WTC11 (cell line): Measurements from ENCODE around the gene NFIA. TPM values are rescaled to one million over a fixed set of nuclear protein-coding genes. Genes with fewer than 3 reads are reported as not detected.

Source experiments
- ATAC-seq: fragments of 200-7000 bp; cut with Tn5 transposase; 2 replicates; pipeline ENCODE4 v1.10.0; 2021; ENCODE audit warnings: mild to moderate bottlenecking, moderate library complexity
- CTCF ChIA-PET: fragments of 300-600 bp; sonication (Branson Sonifier 250); formaldehyde crosslinking; loops from one replicate; lab custom pipeline; 2021; ENCODE audit warnings: antibody characterized with exemption; lab: Charles Lee
- POLR2A ChIA-PET: fragments of 350-600 bp; sonication (Branson Sonifier 250); formaldehyde crosslinking; loops from one replicate; lab custom pipeline; 2021; ENCODE audit warnings: antibody characterized with exemption; lab: Charles Lee
- DNase-seq: peaks from one replicate; pipeline ENCODE4 v3.0.0; 2021; ENCODE audit warnings: low spot score
- H3K27ac Mint-ChIP-seq: 2 replicates; pipeline ENCODE4 v1.8.0; 2021; ENCODE audit warnings: mixed read lengths
- H3K27me3 Mint-ChIP-seq: 2 replicates; pipeline ENCODE4 v1.8.0; 2021; ENCODE audit warnings: low read depth, mild to moderate bottlenecking, moderate library complexity, mixed read lengths
- H3K36me3 Mint-ChIP-seq: 2 replicates; pipeline ENCODE4 v1.8.0; 2021; ENCODE audit warnings: mixed read lengths
- H3K4me1 Mint-ChIP-seq: 2 replicates; pipeline ENCODE4 v1.8.0; 2022; ENCODE audit warnings: mixed read lengths
- H3K4me3 Mint-ChIP-seq: 2 replicates; pipeline ENCODE4 v1.8.0; 2021; ENCODE audit warnings: mild to moderate bottlenecking, moderate library complexity, mixed read lengths
- H3K9me3 Mint-ChIP-seq: 2 replicates; pipeline ENCODE4 v1.8.0; 2021; ENCODE audit warnings: mixed read lengths
- ATF2 ChIP-seq: sonication (generic); formaldehyde crosslinking; IDR thresholded peaks from 2 replicates; pipeline ENCODE4 v1.8.1; 2022; ENCODE audit warnings: low read depth, missing genetic modification reagents, borderline replicate concordance
- ATF6 ChIP-seq: sonication (generic); formaldehyde crosslinking; IDR thresholded peaks from 2 replicates; pipeline ENCODE4 v1.8.1; 2023; ENCODE audit warnings: mild to moderate bottlenecking, missing genetic modification reagents
- CBFB ChIP-seq: sonication (generic); formaldehyde crosslinking; IDR thresholded peaks from 2 replicates; pipeline ENCODE4 v1.8.1; 2022; ENCODE audit warnings: mild to moderate bottlenecking, low read depth, missing genetic modification reagents
- ELF4 ChIP-seq: sonication (generic); formaldehyde crosslinking; IDR thresholded peaks from 2 replicates; pipeline ENCODE4 v1.8.1; 2022; ENCODE audit warnings: low read depth, mild to moderate bottlenecking, moderate library complexity, missing genetic modification reagents
- FOXJ3 ChIP-seq: sonication (generic); formaldehyde crosslinking; IDR thresholded peaks from 2 replicates; pipeline ENCODE4 v1.9.0; 2021; ENCODE audit warnings: missing genetic modification reagents, mild to moderate bottlenecking, borderline replicate concordance
- JAZF1 ChIP-seq: fragments of 250-450 bp; sonication (Bioruptor Pico); IDR thresholded peaks from 2 replicates; pipeline ENCODE4 v1.9.0; 2021; ENCODE audit warnings: moderate library complexity, mild to moderate bottlenecking, inconsistent platforms
- JUN ChIP-seq: sonication (generic); formaldehyde crosslinking; IDR thresholded peaks from 2 replicates; pipeline ENCODE4 v1.8.0; 2023; ENCODE audit warnings: mild to moderate bottlenecking, missing genetic modification reagents
- NR1H2 ChIP-seq: sonication (generic); formaldehyde crosslinking; IDR thresholded peaks from 2 replicates; pipeline ENCODE4 v1.9.0; 2021; ENCODE audit warnings: mild to moderate bottlenecking, moderate library complexity, missing genetic modification reagents
- NR2C2 ChIP-seq: sonication (generic); formaldehyde crosslinking; IDR thresholded peaks from 2 replicates; pipeline ENCODE4 v1.8.0; 2022; ENCODE audit warnings: mild to moderate bottlenecking, missing genetic modification reagents
- NR3C1 ChIP-seq: sonication (generic); formaldehyde crosslinking; conservative IDR thresholded peaks from 2 replicates; pipeline ENCODE4 v1.8.1; 2023; ENCODE audit warnings: low read depth, mild to moderate bottlenecking, missing genetic modification reagents
- OVOL2 ChIP-seq: fragments of 250-450 bp; sonication (Bioruptor Pico); IDR thresholded peaks from 2 replicates; pipeline ENCODE4 v1.9.0; 2021; ENCODE audit warnings: mild to moderate bottlenecking, borderline replicate concordance
- PRRX2 ChIP-seq: fragments of 250-450 bp; sonication (Bioruptor Pico); IDR thresholded peaks from 2 replicates; pipeline ENCODE4 v1.8.0; 2021; ENCODE audit warnings: mild to moderate bottlenecking
- SOX15 ChIP-seq: fragments of 250-450 bp; sonication (Bioruptor Pico); IDR thresholded peaks from 2 replicates; pipeline ENCODE4 v1.9.0; 2021; ENCODE audit warnings: mild to moderate bottlenecking
- TCF7 ChIP-seq: sonication (generic); formaldehyde crosslinking; IDR thresholded peaks from 2 replicates; pipeline ENCODE4 v1.8.0; 2022; ENCODE audit warnings: mild to moderate bottlenecking, low read depth, missing genetic modification reagents, moderate library complexity
- TEAD4 ChIP-seq: sonication (generic); formaldehyde crosslinking; IDR thresholded peaks from 2 replicates; pipeline ENCODE4 v1.8.0; 2022; ENCODE audit warnings: mild to moderate bottlenecking, missing genetic modification reagents
- ZSCAN18 ChIP-seq: fragments of 250-450 bp; sonication (Bioruptor Pico); IDR thresholded peaks from 2 replicates; pipeline ENCODE4 v2.1.2; 2022; ENCODE audit warnings: mild to moderate bottlenecking, moderate library complexity
- total RNA-seq: library from RNA; stranded (reverse); gene quantifications from 3 replicates; pipeline ENCODE4 v1.2.3, GENCODE V29; 2021

The NFIA gene
- total RNA-seq, 1 experiment from 2014 or later, result 16.7 TPM

GRCh38 chr1:61330571-61330970 lies 248.2 kb downstream of the NFIA start (continued):
- TF ChIP-seq JAZF1 (CRISPR knock-in tag) (no peak), ATF2 (CRISPR knock-in tag) (no peak), JUN (CRISPR knock-in tag) (no peak), NR3C1 (no peak), FOXJ3 (no peak), CBFB (CRISPR knock-in tag) (no peak), TEAD4 (CRISPR knock-in tag) (no peak)

GRCh38 chr1:61332196-61332753 lies 249.9 kb downstream of the NFIA start:
- Mint-ChIP-seq H3K27me3 (no peaks in the 10 kb centered on the region), H3K27ac (no peak overlapping the region), H3K4me3 (no peak overlapping the region), H3K4me1 (peaks cover 16% of the 10 kb centered on the region), H3K9me3 (peaks cover 4% of the 10 kb centered on the region; the same call in 1 of the 2 replicates), H3K36me3 (peaks cover 3% of the 10 kb centered on the region; the same call in 1 of the 2 replicates)
- no peak for DNase-seq
- CTCF ChIA-PET, result interaction anchor here (0.6 kb wide), 1 partner anchor 483 kb away, joined by 3 read pairs; no protein-coding TSS in a partner anchor
- no peak for ATAC-seq
- TF ChIP-seq ZSCAN18, result no peak
- no peak for TF ChIP-seq SOX15 (CRISPR knock-in tag)
- no peak for TF ChIP-seq FOXJ3
- no peak for TF ChIP-seq NR1H2
- POLR2A ChIA-PET, result no interaction called here

GRCh38 chr1:61332796-61333195 lies 250.4 kb downstream of the NFIA start:
- Mint-ChIP-seq H3K4me3 (no peak overlapping the region), H3K27ac (no peak overlapping the region), H3K27me3 (no peaks in the 10 kb centered on the region), H3K9me3 (no peaks in the 10 kb centered on the region), H3K4me1 (peaks cover 21% of the 10 kb centered on the region)
- POLR2A ChIA-PET, result no interaction called here
- CTCF ChIA-PET, result no interaction called here
- no peak for DNase-seq
- no peak for ATAC-seq
- no peak for TF ChIP-seq ELF4 (CRISPR knock-in tag)
- TF ChIP-seq NR2C2 (CRISPR knock-in tag), result no peak
- no peak for TF ChIP-seq PRRX2 (CRISPR knock-in tag)
- TF ChIP-seq SOX15 (CRISPR knock-in tag), result no peak
- no peak for TF ChIP-seq TCF7
- TF ChIP-seq OVOL2, result no peak
- no peak for TF ChIP-seq ATF6 (CRISPR knock-in tag)
- TF ChIP-seq, all 79 proteins: peak for 0
- peaks cover 3% of the 10 kb centered on the region; the same call in 1 of the 2 replicates for H3K36me3 Mint-ChIP-seq
